NCI-H2196 (cell line): Measurements from ENCODE around the gene ZNF324.
"Not testable (repeated sequence)": the region's sequence is repeated elsewhere in the genome, so short reads cannot be mapped to it uniquely, and the experiment has no call there.

Experiments used
- DNase-seq: peaks from one replicate; lab custom pipeline; 2025; ENCODE audit not compliant: unreplicated experiment; lab: John Stamatoyannopoulos, UW

The ZNF324 gene

GRCh38 chr19:58466760-58467589 lies at the start of gene ZNF324:
Gene ZNF324, plus strand, starts transcription at chr19:58467080. Its CDS starts 2,106 bp downstream, at chr19:58469186.
- DNase-seq: peak; percentile 98

- DNase-seq: no peak
These were observed 38.3 kb upstream of the ZNF324 start for GRCh38 chr19:58428617-58429016.

GRCh38 chr19:58429745-58430144 lies 37.1 kb upstream of the ZNF324 start:
- DNase-seq: no peak

GRCh38 chr19:58434217-58434616 lies 32.7 kb upstream of the ZNF324 start:
- no peak for DNase-seq

GRCh38 chr19:58439576-58440554 lies 27.0 kb upstream of the ZNF324 start, which contains the start of gene ZNF132:
Gene ZNF132, minus strand, starts transcription at chr19:58440153. Its CDS starts 332 bp downstream, at chr19:58439821.
- peak; percentile 83 for DNase-seq

- no peak for DNase-seq
These were observed 26.3 kb upstream of the ZNF324 start for GRCh38 chr19:58440556-58440955.

- DNase-seq: not testable (repeated sequence)
These were observed 23.9 kb upstream of the ZNF324 start for GRCh38 chr19:58442986-58443385.

- not testable (repeated sequence) for DNase-seq
These were observed 18.0 kb upstream of the ZNF324 start for GRCh38 chr19:58448860-58449259.

GRCh38 chr19:58449980-58450379 lies 16.9 kb upstream of the ZNF324 start:
- not testable (repeated sequence) for DNase-seq

GRCh38 chr19:58450856-58451357 lies 16.0 kb upstream of the ZNF324 start:
- peak; percentile 60 for DNase-seq

- peak; percentile 95 for DNase-seq
These were observed 15.3 kb upstream of the ZNF324 start, which contains the start of gene ZNF324B for GRCh38 chr19:58451358-58452101. Gene ZNF324B, plus strand, starts transcription at chr19:58451622. Its CDS starts 2,080 bp downstream, at chr19:58453702.

GRCh38 chr19:58453743-58454142 lies 13.1 kb upstream of the ZNF324 start:
- DNase-seq: no peak

GRCh38 chr19:58455306-58455705 lies 11.6 kb upstream of the ZNF324 start:
- no peak for DNase-seq

GRCh38 chr19:58456111-58456510 lies 10.8 kb upstream of the ZNF324 start:
- no peak for DNase-seq

GRCh38 chr19:58460039-58460438 lies 6.8 kb upstream of the ZNF324 start:
- no peak for DNase-seq

GRCh38 chr19:58466089-58466759 lies 656 bp upstream of the ZNF324 start:
- no peak for DNase-seq

- DNase-seq: no peak
These were observed 1.4 kb downstream of the ZNF324 start for GRCh38 chr19:58468216-58468839.

- DNase-seq: no peak
These were observed 2.5 kb downstream of the ZNF324 start for GRCh38 chr19:58469241-58470013.
